HG02943 (cell line): Measurements from ENCODE around the gene SCGB1D2.

Experiments used
- ATAC-seq: cut with Tn5 transposase; IDR thresholded peaks from one replicate; pipeline ENCODE4 v1.9.1; 2021; ENCODE audit warnings: mild to moderate bottlenecking, low read depth, moderate library complexity; ENCODE audit not compliant: unreplicated experiment

The SCGB1D2 gene

DNA sequence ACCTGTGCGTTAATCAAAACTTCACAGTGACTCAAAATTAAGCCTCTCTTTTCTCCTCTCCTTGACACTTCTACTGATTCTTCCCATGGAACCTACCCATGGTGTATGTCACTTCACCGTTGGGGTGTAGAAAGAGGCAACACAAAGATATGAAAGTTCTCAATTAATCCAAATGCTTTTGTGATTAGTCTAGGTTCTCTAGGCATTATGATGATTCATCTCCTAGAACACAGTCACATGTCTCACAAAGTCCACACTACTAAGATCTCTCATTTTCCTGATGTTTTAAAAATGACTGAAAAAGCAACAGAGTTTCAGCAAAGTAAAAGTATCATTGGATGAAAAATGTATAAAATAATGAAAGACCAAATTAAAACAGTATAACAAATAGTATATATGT is 14.2 kb downstream of the SCGB1D2 start:
- no peak for ATAC-seq

DNA sequence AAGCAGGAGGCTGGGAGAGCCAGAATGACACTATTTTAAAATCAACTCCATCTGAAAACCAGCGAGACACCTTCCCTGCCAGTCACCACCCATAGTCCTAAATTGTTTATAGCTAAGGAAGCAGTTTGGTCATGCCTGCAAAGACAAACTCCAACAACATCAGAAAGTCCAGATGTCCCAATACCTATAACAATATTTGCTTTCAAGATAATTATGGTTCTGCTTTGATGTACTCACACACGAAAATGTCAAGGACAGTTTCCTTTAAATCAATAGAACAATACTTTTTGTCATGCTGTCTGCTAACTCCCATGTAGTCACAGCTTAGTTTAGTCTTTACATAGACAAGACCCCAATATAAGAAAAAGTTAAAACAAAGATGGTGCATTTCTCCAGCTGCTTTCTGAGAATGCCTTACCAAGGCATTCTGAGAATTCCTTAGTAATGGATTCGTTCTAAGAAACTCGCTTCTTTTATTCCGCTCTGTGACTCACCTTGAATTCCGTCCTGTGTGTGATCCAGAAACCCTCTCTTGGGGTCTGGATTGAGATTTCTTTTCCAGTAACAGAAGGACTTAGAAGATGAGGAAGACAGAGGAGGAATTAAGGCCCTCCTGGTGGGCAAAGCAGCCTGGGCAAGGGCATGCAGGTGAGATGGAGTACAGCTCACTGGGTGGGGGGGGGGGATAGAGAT is 18.4 kb downstream of the SCGB1D2 start:
- no peak for ATAC-seq

GRCh38 chr11:62264004-62264403 is 22.0 kb downstream of the SCGB1D2 start:
- ATAC-seq = no peak

GRCh38 chr11:62266558-62266957 is 24.5 kb downstream of the SCGB1D2 start:
- no peak for ATAC-seq

DNA sequence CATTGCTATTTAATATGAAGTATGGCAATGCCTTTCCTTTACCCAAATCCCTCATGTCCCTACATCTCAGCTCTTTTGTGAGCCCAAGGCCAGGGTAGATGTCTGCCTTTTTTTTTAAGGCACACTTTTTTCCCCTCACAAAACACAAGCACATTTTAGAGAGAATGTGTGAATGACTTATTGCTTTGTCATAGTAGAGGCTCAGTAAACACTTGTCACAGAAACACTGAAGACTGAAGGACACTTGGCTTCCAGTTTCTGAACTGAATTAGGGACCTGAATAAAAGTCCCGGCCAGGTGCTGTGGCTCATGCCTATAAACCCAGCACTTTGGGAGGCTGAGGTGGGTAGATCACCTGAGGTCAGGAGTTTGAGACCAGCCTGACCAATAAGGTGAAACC is 25.0 kb downstream of the SCGB1D2 start:
- no peak for ATAC-seq

GRCh38 chr11:62267576-62267975 is 25.5 kb downstream of the SCGB1D2 start:
- ATAC-seq = no peak

DNA sequence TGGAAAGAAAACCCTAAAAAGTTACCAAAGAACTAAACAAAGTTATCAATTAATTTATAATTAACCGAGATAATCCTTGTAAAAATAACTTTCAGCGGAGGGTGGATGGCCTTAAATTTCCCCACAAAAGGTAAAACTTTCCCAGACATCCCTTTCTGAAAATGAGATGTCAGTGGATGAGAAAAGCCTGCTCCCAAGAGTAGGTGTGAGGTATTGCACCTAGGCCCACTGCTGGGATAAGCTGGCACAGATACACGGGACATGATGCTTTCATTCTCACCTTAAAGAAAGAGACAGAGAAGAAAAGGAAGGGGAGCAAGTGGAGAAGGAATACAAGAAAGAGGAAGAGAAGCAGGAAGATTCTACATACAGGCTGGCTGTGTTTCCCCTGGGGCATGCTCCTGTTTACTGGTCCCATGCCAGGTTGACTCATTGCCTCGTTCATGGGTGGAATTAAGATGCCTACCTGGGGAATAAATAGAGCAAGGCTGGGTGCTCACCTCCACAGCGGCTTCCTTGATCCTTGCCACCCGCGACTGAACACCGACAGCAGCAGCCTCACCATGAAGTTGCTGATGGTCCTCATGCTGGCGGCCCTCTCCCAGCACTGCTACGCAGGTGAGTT is 27.7 kb downstream of the SCGB1D2 start, which contains the start of gene SCGB2A2:
TSS of gene SCGB2A2 (plus strand) at position 505 of the 625 bp plus-strand sequence. CDS start at position 564, 59 bp downstream.
- ATAC-seq = no peak

GRCh38 chr11:62273284-62273683 is 31.2 kb downstream of the SCGB1D2 start:
- no peak for ATAC-seq

GRCh38 chr11:62273789-62274275 is 31.8 kb downstream of the SCGB1D2 start:
- ATAC-seq = no peak

DNA sequence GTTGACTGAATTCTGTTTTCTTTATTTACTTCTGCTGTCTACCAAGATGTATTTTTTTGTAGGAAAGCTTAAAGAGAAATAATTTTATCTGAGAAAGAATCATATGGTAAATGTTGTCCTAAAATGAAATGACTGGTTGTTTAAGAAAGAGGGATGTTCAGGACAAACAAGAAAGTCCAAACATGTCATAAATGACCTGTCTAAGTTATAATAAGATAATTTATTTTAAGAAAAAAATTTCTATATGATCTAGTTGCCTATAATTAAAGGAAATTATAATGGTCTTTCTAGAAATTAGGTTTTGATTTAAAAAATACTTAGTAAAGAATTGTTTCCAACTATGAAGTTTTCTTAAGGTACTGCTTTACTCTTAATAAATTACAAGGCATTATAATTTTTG is 38.4 kb downstream of the SCGB1D2 start:
- ATAC-seq = no peak
